Heart right ventricle (tissue), 16 donors: ENCODE data around the gene RAP1GAP. TPM values are rescaled to one million over a fixed set of nuclear protein-coding genes. Genes with fewer than 3 reads are reported as not detected.
A peak's percentile ranks its signal among the peaks of the same experiment; 100 is the strongest.

Experiments
- ATAC-seq, 8 donors: fragments of 200-7000 bp; cut with Tn5 transposase; one replicate each; pipeline ENCODE4 v1.9.1; 2020; ENCODE audit warnings: mild to moderate bottlenecking in 8 of 8, moderate library complexity in 8 of 8, moderate number of reproducible peaks in 1 of 8
- DNase-seq, 2 donors: peaks; one replicate each; pipeline ENCODE4 v3.0.0-alpha.2; 2020
- H3K27ac ChIP-seq, 10 donors: fragments of 200-600 bp; sonication (generic) in 2 of 10; one replicate each; pipeline versions ENCODE4 v1.5.0 to v1.8.0; 2020 to 2022; ENCODE audit warnings: mild to moderate bottlenecking in 3 of 10
- H3K27me3 ChIP-seq, 7 donors: fragments of 200-600 bp; one replicate each; pipeline ENCODE4 v1.8.0; 2021 to 2022; ENCODE audit warnings: mild to moderate bottlenecking in 2 of 7
- H3K36me3 ChIP-seq, 9 donors: fragments of 200-600 bp; sonication (generic) in 1 of 9; one replicate each; pipeline versions ENCODE4 v1.5.0 to v1.8.0; 2020 to 2022; ENCODE audit warnings: mild to moderate bottlenecking in 2 of 9
- H3K4me1 ChIP-seq, 9 donors: fragments of 200-600 bp; sonication (generic) in 1 of 9; one replicate each; pipeline versions ENCODE4 v1.5.0 to v1.8.0; 2020 to 2022; ENCODE audit warnings: mild to moderate bottlenecking in 4 of 9
- H3K4me3 ChIP-seq, 10 donors: fragments of 200-600 bp; sonication (generic) in 2 of 10; one replicate each; pipeline versions ENCODE4 v1.5.0 to v1.8.0; 2020 to 2022; ENCODE audit warnings: mild to moderate bottlenecking in 7 of 10, moderate library complexity in 2 of 10
- H3K9me3 ChIP-seq, 11 donors: fragments of 200-600 bp in 10 of 11; sonication (generic) in 2 of 11; one replicate each; pipeline versions ENCODE4 v1.5.0 to v1.8.0; 2013 to 2022; ENCODE audit warnings: mild to moderate bottlenecking in 2 of 11, control low read depth in 1 of 11, moderate library complexity in 1 of 11
- WGBS, 2 donors: extraction: QIAGEN DNeasy Blood & Tissue Kit; methylation state at CpG; one replicate each; pipeline ENCODE4 v1.1.7; 2013; ENCODE audit warnings: inconsistent platforms in 1 of 2; 5-methylcytosine and 5-hydroxymethylcytosine counted together
- intact Hi-C, 10 donors: fragments of 100-400 bp; cut with DNase I; formaldehyde crosslinking; loops; one replicate each; pipeline versions ENCODE4 v1.11.1 to v1.14.2; 2022
- polyA plus RNA-seq, 2 donors: library from polyadenylated mRNA; stranded (reverse); fragments of 200-250 nt; gene quantifications; one replicate each; pipeline ENCODE4 v1.2.3, GENCODE V29; 2013
- total RNA-seq, 10 donors: library from RNA; stranded (reverse); fragmentation: NEBNext Ultra II Directional in 3 of 10; extraction: Animal tissue kit (Norgen Biotek cat#: 25700) in 3 of 10; gene quantifications; one replicate each; pipeline versions ENCODE4 v1.2.1 to v1.2.4, GENCODE V29; 2021 to 2023
- TF ChIP-seq, protein P1 (sequence below), 9 donors: fragments of 200-600 bp; sonication (generic) in 2 of 9; IDR thresholded peaks; one replicate each; pipeline versions ENCODE4 v1.5.0 to v1.8.0; 2021 to 2022; ENCODE audit warnings: antibody characterized with exemption in 9 of 9, mild to moderate bottlenecking in 5 of 9, moderate library complexity in 1 of 9
- donor health status: Arrhythmogenic right ventricular cardiomyopathy.
- donor health status: ischemic (EF 13 %, LVEDD 7.1; RV severe dilation, severe dysfunction).
- donor health status: healthy with polysubstance abuse.
- donor health status: DM: no; HTN: yes; CAD: no.
- donor health status: DM: no; HTN: no; CAD: no.
- donor health status: ischemic (EF 25% LVEDD 6.9; RV normal size, moderate dysfunction).
- donor health status: ischemic (EF 25% LVEDD 5.7; RV mildly dilated, moderate dysfunction).
- donor health status: healthy.
- donor health status: DM: yes; HTN: yes; CAD: no.
- donor health status: Ischemic cardiomyopathy.
- donor health status: ischemic (EF 35%, LVEDD 5.7; RV mildly dilated, moderate dysfunction).
- donor health status: nonischemic (EF 11% LVEDD 7.7; RV severe dilation, severe dysfunction).
- donor health status: DM: yes; HTN: yes; CAD: no.
- donor health status: PGD.
- donor health status: ischemic (EF 29% LVEDD 5.4; RV normal size, mild dysfunction).
- donor health status: nonischemic (EF 23%, LVEDD 6.1; RV moderate dilation, normal function).

RAP1GAP gene
- total and polyA plus RNA-seq, 12 donors: 0.42 to 5.9 (median 4.0) TPM

DNA sequence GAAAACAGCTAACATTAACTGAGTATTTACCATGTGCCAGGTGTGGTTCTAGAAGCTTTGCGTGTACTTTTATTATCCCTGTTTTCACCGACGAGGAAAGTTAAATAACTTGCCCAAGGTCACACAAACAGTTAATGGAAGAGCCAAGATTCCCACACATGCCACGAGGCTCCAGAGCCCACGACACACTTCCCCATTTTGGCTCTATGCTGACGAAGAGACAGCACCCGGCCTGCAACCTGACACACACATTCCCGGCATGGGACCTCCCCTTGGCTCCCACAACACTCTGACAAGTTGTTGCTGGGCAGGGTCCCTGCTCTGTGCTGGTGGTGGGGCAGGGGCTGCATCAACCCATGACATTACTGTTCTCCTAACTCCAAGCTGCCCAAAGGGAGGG, 52.8 kb downstream of the RAP1GAP start:
- peaks cover 0 to 26% (median 14%) of the 10 kb centered on the region in 7 donors for H3K27me3 ChIP-seq
- intact Hi-C loops: no loop called here
- H3K36me3 ChIP-seq: no peaks in the 10 kb centered on the region
- WGBS, 2 donors: 65 to 78% methylated on average over 8 of the region's 8 CpGs
- H3K27ac ChIP-seq: no peak overlapping the region
- no peaks in the 10 kb centered on the region for H3K9me3 ChIP-seq
- ATAC-seq (peak in 1 of 8 donors; percentile 20), DNase-seq (no peak)
- peaks cover 0 to 19% (median 7%) of the 10 kb centered on the region in 9 donors for H3K4me1 ChIP-seq
- TF ChIP-seq, protein P1, sequence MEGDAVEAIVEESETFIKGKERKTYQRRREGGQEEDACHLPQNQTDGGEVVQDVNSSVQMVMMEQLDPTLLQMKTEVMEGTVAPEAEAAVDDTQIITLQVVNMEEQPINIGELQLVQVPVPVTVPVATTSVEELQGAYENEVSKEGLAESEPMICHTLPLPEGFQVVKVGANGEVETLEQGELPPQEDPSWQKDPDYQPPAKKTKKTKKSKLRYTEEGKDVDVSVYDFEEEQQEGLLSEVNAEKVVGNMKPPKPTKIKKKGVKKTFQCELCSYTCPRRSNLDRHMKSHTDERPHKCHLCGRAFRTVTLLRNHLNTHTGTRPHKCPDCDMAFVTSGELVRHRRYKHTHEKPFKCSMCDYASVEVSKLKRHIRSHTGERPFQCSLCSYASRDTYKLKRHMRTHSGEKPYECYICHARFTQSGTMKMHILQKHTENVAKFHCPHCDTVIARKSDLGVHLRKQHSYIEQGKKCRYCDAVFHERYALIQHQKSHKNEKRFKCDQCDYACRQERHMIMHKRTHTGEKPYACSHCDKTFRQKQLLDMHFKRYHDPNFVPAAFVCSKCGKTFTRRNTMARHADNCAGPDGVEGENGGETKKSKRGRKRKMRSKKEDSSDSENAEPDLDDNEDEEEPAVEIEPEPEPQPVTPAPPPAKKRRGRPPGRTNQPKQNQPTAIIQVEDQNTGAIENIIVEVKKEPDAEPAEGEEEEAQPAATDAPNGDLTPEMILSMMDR (IDR thresholded peaks at IDR 0.05): no peak
- no peak overlapping the region for H3K4me3 ChIP-seq

- intact Hi-C loops: no loop called here
- H3K4me3 ChIP-seq: no peak overlapping the region
- 87 to 90% methylated on average over 11 of the region's 11 CpGs for WGBS, 2 donors
These were observed 54.6 kb downstream of the RAP1GAP start for GRCh38 chr1:21614419-21615115.

GRCh38 chr1:21613072-21613867, 55.9 kb downstream of the RAP1GAP start:
- no peak for ATAC-seq
- Histone ChIP-seq H3K9me3 (no peaks in the 10 kb centered on the region), H3K36me3 (no peaks in the 10 kb centered on the region), H3K4me3 (no peak overlapping the region), H3K27me3 (peaks cover 0 to 4% (median 0%) of the 10 kb centered on the region in 7 donors), H3K27ac (no peak overlapping the region), H3K4me1 (no peaks in the 10 kb centered on the region)
- TF ChIP-seq, protein P1 (IDR thresholded peaks at IDR 0.05): no peak
- no peak for DNase-seq
- 78 to 79% methylated on average over 19 of the region's 19 CpGs for WGBS, 2 donors
- intact Hi-C loops: no loop called here

More at GRCh38 chr1:21614419-21615115, 54.6 kb downstream of the RAP1GAP start:
- no peak for DNase-seq
- no peak overlapping the region for H3K27ac ChIP-seq
- H3K9me3 ChIP-seq: no peaks in the 10 kb centered on the region
- peaks cover 0 to 8% (median 0%) of the 10 kb centered on the region in 7 donors for H3K27me3 ChIP-seq
- no peak for ATAC-seq
- TF ChIP-seq, protein P1 (IDR thresholded peaks at IDR 0.05): no peak
- peaks cover 0 to 8% (median 0%) of the 10 kb centered on the region in 9 donors for H3K4me1 ChIP-seq
- no peaks in the 10 kb centered on the region for H3K36me3 ChIP-seq

GRCh38 chr1:21612057-21612456, 57.1 kb downstream of the RAP1GAP start:
- TF ChIP-seq, protein P1 (IDR thresholded peaks at IDR 0.05): no peak
- intact Hi-C loops: no loop called here
- peaks cover 0 to 3% (median 0%) of the 10 kb centered on the region in 9 donors for H3K4me1 ChIP-seq
- H3K9me3 ChIP-seq: no peaks in the 10 kb centered on the region
- ATAC-seq (no peak), DNase-seq (no peak)
- H3K36me3 ChIP-seq: no peaks in the 10 kb centered on the region
- WGBS, 2 donors: 95 to 96% methylated on average over 13 of the region's 13 CpGs
- H3K27me3 ChIP-seq: no peaks in the 10 kb centered on the region
- no peak overlapping the region for H3K27ac ChIP-seq
- no peak overlapping the region for H3K4me3 ChIP-seq
